HEK293T (cell line): ENCODE data around the gene DNM1L.

Source experiments
- ARNT ChIP-seq: fragments of 450-650 bp; IDR thresholded peaks from 2 replicates; pipeline ENCODE4 v1.6.1; 2017; ENCODE audit warnings: mild to moderate bottlenecking
- BHLHE40 ChIP-seq: fragments of 450-650 bp; IDR thresholded peaks from 2 replicates; pipeline ENCODE4 v1.6.1; 2016; ENCODE audit warnings: mild to moderate bottlenecking, moderate library complexity, borderline replicate concordance
- CTBP1 ChIP-seq: fragments of 450-650 bp; IDR thresholded peaks from 2 replicates; pipeline ENCODE4 v1.6.1; 2016; ENCODE audit warnings: borderline replicate concordance
- ELF4 ChIP-seq: fragments of 450-650 bp; IDR thresholded peaks from 2 replicates; pipeline ENCODE4 v1.6.1; 2017; ENCODE audit warnings: antibody characterized with exemption
- FOXA1 ChIP-seq: fragments of 450-650 bp; IDR thresholded peaks from 2 replicates; pipeline ENCODE4 v1.6.1; 2016; ENCODE audit warnings: mild to moderate bottlenecking
- FOXM1 ChIP-seq: fragments of 450-650 bp; IDR thresholded peaks from 2 replicates; pipeline ENCODE4 v1.6.1; 2017; ENCODE audit warnings: mild to moderate bottlenecking, borderline replicate concordance
- HDGF ChIP-seq: fragments of 450-650 bp; IDR thresholded peaks from 2 replicates; pipeline ENCODE4 v1.6.1; 2017; ENCODE audit warnings: antibody characterized with exemption, borderline replicate concordance
- L3MBTL2 ChIP-seq: fragments of 450-650 bp; conservative IDR thresholded peaks from 2 replicates; pipeline ENCODE4 v1.6.1; 2016; ENCODE audit warnings: mild to moderate bottlenecking
- NFRKB ChIP-seq: fragments of 450-650 bp; IDR thresholded peaks from 2 replicates; pipeline ENCODE4 v1.6.1; 2016; ENCODE audit warnings: mild to moderate bottlenecking, moderate library complexity
- PKNOX1 ChIP-seq: fragments of 450-650 bp; IDR thresholded peaks from 2 replicates; pipeline ENCODE4 v1.6.1; 2016
- SP1 ChIP-seq: fragments of 450-650 bp; IDR thresholded peaks from 2 replicates; pipeline ENCODE4 v1.6.1; 2017
- SUZ12 ChIP-seq: fragments of 450-650 bp; IDR thresholded peaks from 2 replicates; pipeline ENCODE4 v1.6.1; 2016; ENCODE audit warnings: mild to moderate bottlenecking
- ZNF384 ChIP-seq: fragments of 450-650 bp; IDR thresholded peaks from 2 replicates; pipeline ENCODE4 v1.6.1; 2016

GRCh38 chr12:32671930-32672780, 6.9 kb upstream of the DNM1L start:
- TF ChIP-seq ARNT (no peak), NFRKB (no peak), SUZ12 (no peak), FOXA1 (no peak), BHLHE40 (no peak), FOXM1 (no peak), ZNF384 (no peak), ELF4 (no peak), SP1 (no peak), HDGF (no peak), PKNOX1 (no peak), L3MBTL2 (no peak), CTBP1 (no peak)
